Hepatocyte (in vitro differentiated cells): Measurements from ENCODE around the gene SLC10A1.

ENCODE experiments used
- CTCF ChIP-seq: fragments of 200-600 bp; sonication (generic); IDR thresholded peaks from 2 replicates; pipeline ENCODE4 v1.5.1; 2016; ENCODE audit warnings: antibody characterized with exemption, mild to moderate bottlenecking; ENCODE audit not compliant: poor library complexity
- EZH2 ChIP-seq: fragments of 200-600 bp; sonication (generic); IDR thresholded peaks from 2 replicates; pipeline ENCODE4 v1.6.1; 2016; ENCODE audit warnings: antibody characterized with exemption, mild to moderate bottlenecking, borderline replicate concordance
- EZH2phosphoT487 ChIP-seq: fragments of 200-600 bp; sonication (generic); IDR thresholded peaks from one replicate; pipeline ENCODE4 v1.6.1; 2018; ENCODE audit warnings: antibody characterized with exemption, mild to moderate bottlenecking, low read depth, moderate library complexity; ENCODE audit not compliant: unreplicated experiment, severe bottlenecking

- no peak for TF ChIP-seq CTCF
- TF ChIP-seq EZH2phosphoT487, result no peak
- TF ChIP-seq EZH2, result no peak
Observed at GRCh38 chr14:69819607-69820006, 22.6 kb upstream of the SLC10A1 start.
